Measurements from ENCODE around the gene FAF1. TPM values are rescaled to one million over a fixed set of nuclear protein-coding genes. Genes with fewer than 3 reads are reported as not detected.

Gene FAF1
- total RNA-seq, 1 donor from 2014 or later, result 56.5 TPM

GRCh38 chr1:50977575-50978143, 17.6 kb upstream of the FAF1 start:
- peak; percentile 64 for DNase-seq

- DNase-seq, result peak; percentile 51
These were observed 17.0 kb upstream of the FAF1 start for GRCh38 chr1:50976890-50977574.

GRCh38 chr1:50976111-50976889, 16.2 kb upstream of the FAF1 start:
- DNase-seq, result peak; percentile 10

- no peak for DNase-seq
These were observed 15.4 kb upstream of the FAF1 start for GRCh38 chr1:50975436-50975835.

- no peak for DNase-seq
These were observed 14.5 kb upstream of the FAF1 start for GRCh38 chr1:50974618-50974935.

GRCh38 chr1:50973875-50974617, 14.0 kb upstream of the FAF1 start:
- no peak for DNase-seq

GRCh38 chr1:50973255-50973654, 13.2 kb upstream of the FAF1 start:
- no peak for DNase-seq

GRCh38 chr1:50972766-50973165, 12.7 kb upstream of the FAF1 start:
- no peak for DNase-seq

GRCh38 chr1:50971748-50972305, 11.8 kb upstream of the FAF1 start:
- no peak for DNase-seq

- peak; percentile 23 for DNase-seq
These were observed 11.0 kb upstream of the FAF1 start for GRCh38 chr1:50970931-50971582.

GRCh38 chr1:50970509-50970887, 10.4 kb upstream of the FAF1 start:
- DNase-seq, result no peak

- peak; percentile 76 for DNase-seq
These were observed 9.8 kb upstream of the FAF1 start, which contains the start of gene CDKN2C for GRCh38 chr1:50969611-50970508. CDKN2C (plus strand) TSS chr1:50970245; CDS start chr1:50970369, 124 bp downstream.

- peak; percentile 53 for DNase-seq
These were observed 8.9 kb upstream of the FAF1 start for GRCh38 chr1:50968821-50969610.

- peak; percentile 93 for DNase-seq
These were observed 8.2 kb upstream of the FAF1 start for GRCh38 chr1:50968158-50968820.

GRCh38 chr1:50967416-50968157, 7.5 kb upstream of the FAF1 start:
- peak; percentile 24 for DNase-seq

- DNase-seq, result no peak
These were observed 6.9 kb upstream of the FAF1 start for GRCh38 chr1:50966991-50967390.

GRCh38 chr1:50964863-50965262, 4.8 kb upstream of the FAF1 start:
- no peak for DNase-seq

- peak; percentile 43 for DNase-seq
These were observed 659 bp downstream of the FAF1 start for GRCh38 chr1:50959303-50959912.

GRCh38 chr1:50955116-50955515, 5.0 kb downstream of the FAF1 start:
- peak; percentile 27 for DNase-seq
